HG03354 (cell line): ENCODE data around the gene UBL4A.
A peak's percentile ranks its signal among the peaks of the same experiment; 100 is the strongest.

Experiments used
- ATAC-seq: cut with Tn5 transposase; IDR thresholded peaks from one replicate; pipeline ENCODE4 v1.9.1; 2021; ENCODE audit warnings: mild to moderate bottlenecking; ENCODE audit not compliant: unreplicated experiment, poor library complexity, severe bottlenecking

Gene UBL4A

GRCh38 chrX:154484255-154485149, 1.9 kb downstream of the UBL4A start:
- no peak for ATAC-seq

- ATAC-seq: no peak
Measured at GRCh38 chrX:154483325-154483724, 3.1 kb downstream of the UBL4A start.

DNA sequence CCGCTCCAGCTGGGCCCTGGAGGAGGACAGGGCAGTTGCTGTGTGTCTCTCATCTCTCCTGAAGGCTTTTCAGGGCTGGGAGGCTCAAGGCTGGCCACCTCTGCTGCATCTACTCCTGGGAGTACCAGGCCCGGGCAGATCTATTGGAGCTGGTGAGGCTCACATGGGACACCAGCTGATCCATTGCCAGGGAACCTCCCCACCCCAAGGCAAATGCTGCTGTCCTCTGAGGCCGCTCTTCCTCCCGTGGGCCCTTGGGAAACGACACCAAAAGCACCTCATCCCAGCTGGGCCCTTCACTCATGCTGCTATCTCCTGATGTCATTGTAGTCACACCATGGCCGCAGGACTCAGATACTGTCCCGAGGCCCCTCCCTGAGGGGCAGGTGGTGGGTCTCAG, 3.6 kb downstream of the UBL4A start:
- ATAC-seq: no peak

GRCh38 chrX:154481911-154482601, 4.4 kb downstream of the UBL4A start:
- ATAC-seq: no peak

- no peak for ATAC-seq
Measured at GRCh38 chrX:154481195-154481594, 5.2 kb downstream of the UBL4A start.

DNA sequence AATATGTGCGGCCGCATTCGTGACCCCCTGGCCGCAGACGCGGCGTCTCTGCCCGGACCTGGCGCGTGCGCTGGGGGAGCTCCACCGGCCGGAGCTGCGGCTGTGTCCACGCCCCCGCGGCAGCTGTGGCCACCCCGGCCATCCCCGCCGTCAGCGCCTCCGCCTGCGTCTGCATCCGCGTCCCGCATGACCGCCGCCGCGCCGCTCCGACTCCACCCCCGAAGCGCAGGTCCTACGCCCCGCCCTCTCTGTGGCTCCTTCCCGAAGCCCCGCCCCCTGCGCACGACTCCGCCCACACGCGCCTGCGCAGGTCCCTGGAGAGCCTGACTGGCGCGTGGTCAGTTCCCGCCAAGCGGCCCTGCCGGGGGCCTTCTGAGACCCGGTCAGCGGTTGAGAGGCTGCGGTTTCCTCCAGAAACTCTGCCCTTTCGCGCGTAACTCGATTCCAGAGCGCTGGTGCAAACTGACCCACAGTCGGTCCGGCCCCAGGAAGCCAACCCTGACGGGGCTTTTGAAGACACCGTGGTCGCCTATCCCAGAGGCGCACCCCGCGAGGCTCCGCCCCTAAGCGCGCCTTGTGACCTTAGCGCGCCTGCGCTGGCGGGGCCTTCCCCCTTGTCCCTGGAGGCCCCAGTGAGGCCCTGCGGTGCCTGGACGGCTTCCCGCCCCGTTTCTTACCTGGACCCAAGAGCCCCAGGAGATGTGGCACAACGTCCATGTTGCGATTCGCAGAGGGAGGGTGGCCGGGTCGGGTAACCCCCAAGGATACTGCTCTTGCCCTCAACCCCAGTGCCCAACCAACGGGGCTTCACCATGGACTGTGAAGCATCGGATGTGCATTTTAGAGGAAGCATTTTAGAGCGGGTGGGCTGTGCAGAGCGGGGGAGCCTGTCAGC, 7.4 kb downstream of the UBL4A start, which contains the start of gene LAGE3:
Gene LAGE3 (minus strand): TSS at position 554 of the 895 bp plus-strand sequence. CDS start 366 bp downstream, at position 188.
- peak; percentile 86 for ATAC-seq

DNA sequence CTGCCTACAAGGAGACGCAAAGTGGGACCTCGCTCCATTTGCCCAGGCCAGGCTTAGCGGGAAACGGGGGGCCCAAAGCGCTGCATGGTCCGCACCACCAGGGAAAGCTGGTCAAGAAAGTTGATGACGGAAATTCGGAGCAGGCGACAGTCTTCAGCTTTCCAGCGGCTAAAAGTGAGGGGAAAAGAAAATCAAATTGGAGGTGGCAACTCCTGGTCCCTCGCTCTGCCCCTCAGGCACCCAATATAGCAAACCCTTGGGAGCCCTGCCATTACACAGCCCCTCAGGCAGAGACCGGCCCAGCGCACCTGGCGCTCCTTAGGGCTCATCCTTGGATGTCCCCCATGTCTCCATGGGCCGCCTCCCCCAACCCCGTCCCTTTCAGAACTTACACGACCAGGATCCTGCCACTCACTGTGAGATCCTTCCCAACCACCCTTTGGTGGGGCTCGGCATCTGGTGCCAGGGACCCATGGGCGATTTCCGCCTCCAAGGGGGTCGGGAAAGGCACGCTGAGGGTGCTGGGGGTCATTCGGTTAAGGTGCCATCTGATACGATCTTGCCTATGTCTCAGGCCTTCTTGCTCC, 8.4 kb downstream of the UBL4A start:
- ATAC-seq: no peak

GRCh38 chrX:154476821-154477220, 9.6 kb downstream of the UBL4A start:
- no peak for ATAC-seq

- ATAC-seq: no peak
Measured at GRCh38 chrX:154473683-154474082, 12.7 kb downstream of the UBL4A start.

- ATAC-seq: no peak
Measured at GRCh38 chrX:154472685-154473632, 13.5 kb downstream of the UBL4A start.

DNA sequence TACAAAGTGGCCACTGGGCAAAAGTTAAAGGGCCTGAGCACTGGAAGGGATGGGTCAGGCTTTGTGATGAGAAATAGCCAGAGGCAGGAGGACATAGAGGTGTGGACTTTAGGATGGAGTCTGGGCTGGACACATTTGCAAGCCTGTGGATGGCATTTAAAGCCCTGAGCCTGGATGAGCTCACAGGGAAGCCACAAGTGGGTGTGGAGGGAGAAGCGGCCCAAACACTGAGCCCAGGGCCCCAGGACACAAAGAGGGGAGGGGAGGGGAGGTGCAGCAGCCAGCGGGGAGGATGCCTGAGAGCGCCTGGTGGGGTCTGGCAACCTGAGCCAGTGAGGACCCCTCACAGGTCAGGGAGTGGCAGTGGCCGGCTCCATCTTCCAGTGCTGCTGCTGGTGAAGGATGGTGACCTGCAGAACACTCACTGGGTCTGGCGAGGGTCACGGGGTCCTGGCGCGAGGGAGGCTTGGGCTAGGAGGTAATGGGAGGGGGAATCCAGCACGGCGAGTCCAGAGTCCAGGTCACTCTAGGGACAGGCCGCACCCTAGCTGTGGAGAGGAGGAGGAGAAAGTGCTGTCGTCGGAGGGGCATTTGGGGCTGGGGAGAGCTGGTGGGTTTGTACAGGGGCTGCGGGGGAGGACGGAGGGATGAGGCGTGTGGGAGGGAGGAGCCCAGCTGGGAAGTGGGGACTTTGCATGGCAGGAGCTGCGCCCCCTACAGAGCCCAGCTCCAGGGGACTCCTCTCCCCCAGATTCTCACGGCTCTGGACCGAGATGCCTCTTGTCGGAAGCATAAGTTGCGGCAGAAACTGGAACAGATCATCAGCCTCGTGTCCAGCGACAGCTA, 14.4 kb downstream of the UBL4A start:
- ATAC-seq: no peak

DNA sequence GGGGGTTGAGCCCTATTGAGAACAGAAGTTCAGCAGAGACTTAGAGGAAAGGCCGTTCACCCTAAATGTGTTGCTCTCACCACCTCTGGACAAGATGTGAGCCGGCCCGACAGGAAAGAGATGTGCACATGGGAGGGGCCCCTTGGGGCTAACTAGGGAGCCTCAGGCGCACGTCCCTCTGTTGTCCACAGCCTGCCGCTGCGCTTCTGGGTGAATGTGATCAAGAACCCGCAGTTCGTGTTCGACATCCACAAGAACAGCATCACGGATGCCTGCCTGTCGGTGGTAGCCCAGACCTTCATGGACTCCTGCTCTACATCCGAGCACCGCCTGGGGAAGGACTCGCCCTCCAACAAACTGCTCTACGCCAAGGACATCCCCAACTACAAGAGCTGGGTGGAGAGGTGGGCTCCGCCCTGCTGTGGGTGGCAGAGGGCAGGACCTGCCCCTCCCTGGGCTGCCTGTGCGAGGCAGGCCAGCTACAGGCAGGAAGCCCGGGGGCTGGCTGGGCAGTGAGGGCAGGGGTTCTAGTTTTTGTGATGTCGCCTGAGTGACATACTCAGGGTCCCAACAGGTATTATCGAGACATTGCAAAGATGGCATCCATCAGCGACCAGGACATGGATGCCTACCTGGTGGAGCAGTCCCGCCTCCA, 15.4 kb downstream of the UBL4A start:
- ATAC-seq: no peak

DNA sequence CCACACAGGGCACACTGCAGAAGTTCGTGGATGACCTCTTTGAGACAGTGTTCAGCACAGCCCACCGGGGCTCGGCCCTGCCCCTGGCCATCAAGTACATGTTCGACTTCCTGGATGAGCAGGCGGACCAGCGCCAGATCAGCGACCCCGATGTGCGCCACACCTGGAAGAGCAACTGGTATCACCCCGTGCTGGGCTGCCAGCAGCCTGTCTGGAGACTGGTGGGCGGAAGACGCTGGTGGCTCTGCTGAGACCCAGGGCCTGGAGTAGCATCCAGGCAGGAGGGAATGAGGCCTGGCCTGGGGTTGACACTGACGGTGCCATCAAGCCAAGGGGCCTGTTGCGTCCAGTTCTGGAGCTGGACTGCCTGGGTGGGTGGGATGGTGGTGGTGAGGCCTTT, 16.0 kb downstream of the UBL4A start:
- no peak for ATAC-seq

DNA sequence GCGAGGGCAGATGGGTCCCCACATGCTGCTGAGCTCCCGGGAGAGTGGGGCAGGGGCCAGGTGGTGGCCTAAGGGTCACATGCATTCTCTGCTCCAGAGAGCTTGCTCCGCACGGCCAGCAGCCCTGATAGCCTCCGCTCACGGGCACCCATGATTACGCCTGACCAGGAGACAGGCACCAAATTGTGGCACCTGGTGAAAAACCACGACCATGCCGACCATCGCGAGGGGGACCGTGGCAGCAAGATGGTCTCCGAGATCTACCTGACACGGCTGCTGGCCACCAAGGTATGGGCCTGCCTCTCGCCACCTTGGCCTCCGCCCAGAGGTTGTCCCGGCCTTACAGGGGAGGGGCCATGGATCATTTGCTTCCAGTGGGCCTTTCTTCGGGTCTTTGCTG, 16.5 kb downstream of the UBL4A start:
- no peak for ATAC-seq

DNA sequence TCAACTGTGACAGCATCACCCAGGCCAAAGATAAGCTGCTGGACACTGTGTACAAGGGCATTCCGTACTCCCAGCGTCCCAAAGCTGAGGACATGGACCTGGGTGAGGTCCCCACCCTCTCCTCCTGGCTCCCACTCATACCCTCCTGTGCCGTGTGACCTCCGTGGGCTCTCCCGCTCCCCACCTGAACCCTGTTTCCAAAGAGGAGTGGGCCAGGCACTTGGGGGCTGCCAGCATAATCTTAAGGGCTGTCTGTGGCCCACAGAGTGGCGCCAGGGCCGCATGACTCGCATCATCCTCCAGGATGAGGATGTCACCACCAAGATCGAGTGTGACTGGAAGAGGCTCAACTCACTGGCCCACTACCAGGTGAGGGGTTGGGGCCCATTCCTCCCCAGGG, 17.3 kb downstream of the UBL4A start:
- ATAC-seq: no peak

DNA sequence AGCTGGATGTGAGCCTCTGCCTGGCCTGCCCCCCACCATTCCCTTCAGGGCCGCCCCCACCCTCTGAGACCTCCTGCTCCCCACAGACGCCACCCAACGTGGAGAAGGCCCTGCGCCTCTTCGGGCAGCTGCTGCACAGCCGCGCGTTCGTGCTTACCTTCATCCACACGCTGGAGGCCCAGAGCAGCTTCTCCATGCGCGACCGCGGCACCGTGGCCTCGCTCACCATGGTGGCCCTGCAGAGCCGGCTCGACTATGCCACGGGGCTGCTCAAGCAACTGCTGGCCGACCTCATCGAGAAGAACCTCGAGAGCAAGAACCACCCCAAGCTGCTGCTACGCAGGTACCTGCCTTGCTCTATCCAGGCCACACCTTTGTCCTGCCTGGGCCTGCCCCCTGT, 18.2 kb downstream of the UBL4A start:
- no peak for ATAC-seq

- no peak for ATAC-seq
Measured at GRCh38 chrX:154467556-154467955, 18.9 kb downstream of the UBL4A start.
